GM21367 (cell line): Measurements from ENCODE around the gene MRFAP1.
"Not testable (repeated sequence)": the region's sequence is repeated elsewhere in the genome, so short reads cannot be mapped to it uniquely, and the experiment has no call there.

Source experiments
- ATAC-seq: cut with Tn5 transposase; IDR thresholded peaks from one replicate; pipeline ENCODE4 v1.9.1; 2021; ENCODE audit not compliant: unreplicated experiment

The MRFAP1 gene

GRCh38 chr4:6633091-6633906 is 7.2 kb upstream of the MRFAP1 start:
- ATAC-seq, result no peak

GRCh38 chr4:6634746-6635145 is 5.7 kb upstream of the MRFAP1 start:
- no peak for ATAC-seq

GRCh38 chr4:6639137-6639680 is 1.3 kb upstream of the MRFAP1 start:
- ATAC-seq, result no peak

- ATAC-seq, result peak; percentile 28
Observed at GRCh38 chr4:6641164-6641970, 882 bp downstream of the MRFAP1 start.

- ATAC-seq, result no peak
Observed at GRCh38 chr4:6641971-6642320, 1.5 kb downstream of the MRFAP1 start.

DNA sequence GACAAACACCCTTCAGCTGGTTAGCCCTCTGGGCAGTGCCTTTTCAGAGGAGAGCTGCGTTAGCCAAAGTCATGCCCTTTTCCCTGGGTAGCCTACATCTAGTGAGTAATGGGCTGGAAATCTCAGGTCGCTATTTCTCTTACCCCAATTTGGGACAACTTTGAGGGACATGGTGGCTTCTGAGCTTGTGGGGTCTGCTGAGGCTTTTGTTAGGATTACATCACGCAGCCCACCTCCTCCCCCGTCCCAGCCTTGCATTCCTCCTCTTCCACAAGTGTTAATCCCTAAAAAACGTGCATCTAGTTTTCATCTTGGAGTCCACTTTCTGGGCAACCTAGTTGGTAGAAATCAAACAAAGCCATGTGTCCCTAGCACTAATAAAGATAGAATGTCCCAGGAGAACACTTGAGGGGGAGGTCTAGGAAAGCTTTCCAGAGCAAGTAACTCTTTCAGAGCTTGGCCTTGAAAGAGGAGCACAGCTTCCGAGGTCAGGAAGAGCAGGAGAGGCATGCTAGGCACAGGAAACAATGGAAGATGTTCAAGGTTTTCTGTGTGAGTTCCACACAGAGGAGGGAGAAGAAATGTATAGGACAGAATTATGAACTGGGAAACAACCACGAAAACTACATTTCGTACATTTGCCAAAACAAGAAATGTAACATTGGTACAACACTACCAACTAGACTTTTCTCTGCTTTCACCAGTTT is 2.8 kb downstream of the MRFAP1 start:
- no peak for ATAC-seq

DNA sequence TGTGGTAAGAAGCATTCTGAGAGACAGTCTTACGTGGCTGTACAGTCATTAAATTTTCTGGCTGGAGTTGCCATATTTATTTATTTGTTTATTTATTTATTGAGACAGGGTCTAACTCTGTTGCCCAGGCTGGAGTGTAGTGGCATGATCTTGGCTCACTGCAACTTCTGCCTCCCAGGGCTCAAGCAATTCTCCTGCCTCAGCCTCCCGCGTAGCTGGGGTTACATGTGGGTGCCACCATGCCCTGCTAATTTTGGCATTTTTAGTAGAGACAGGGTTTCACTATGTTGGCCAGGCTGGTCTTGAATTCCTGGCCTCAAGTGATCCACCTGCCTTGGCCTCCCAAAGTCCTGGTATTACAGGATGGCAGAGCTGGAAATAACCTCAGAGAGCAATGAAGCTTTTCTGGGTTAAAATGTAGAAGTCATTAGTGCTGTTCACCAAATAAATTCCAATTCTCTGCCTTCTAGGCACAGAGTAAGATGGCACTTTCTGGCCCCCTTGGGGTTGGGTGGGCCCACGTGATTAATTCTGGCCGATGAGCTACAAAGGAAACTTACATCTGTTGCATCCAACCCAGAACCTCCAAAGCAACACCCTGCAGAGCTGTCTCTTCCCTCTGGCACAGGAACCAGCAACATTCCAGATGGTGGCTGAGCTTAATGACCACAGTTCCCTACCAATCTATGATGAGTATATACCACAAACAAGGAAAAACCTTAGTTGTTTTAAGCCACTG is 4.5 kb downstream of the MRFAP1 start:
- no peak for ATAC-seq

DNA sequence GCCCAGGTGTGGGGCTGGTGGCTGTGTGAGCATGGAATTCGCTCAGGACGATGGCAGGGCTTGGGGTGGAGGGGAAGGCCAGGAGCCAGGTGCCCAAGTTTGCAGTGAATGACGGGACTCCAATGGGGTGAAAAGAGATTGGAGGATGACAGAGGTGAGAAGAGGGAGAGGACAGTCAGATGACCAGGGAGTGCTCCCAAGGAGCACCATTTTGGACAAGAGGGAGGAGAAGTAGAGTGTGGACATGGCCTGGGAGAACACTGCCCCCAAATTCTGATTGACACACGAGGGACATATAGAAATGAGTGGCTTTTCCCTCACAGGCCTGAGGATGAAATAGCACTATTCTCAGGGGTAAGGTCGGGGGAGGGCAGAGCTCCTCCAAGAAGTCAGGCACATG is 6.7 kb downstream of the MRFAP1 start:
- ATAC-seq, result no peak

DNA sequence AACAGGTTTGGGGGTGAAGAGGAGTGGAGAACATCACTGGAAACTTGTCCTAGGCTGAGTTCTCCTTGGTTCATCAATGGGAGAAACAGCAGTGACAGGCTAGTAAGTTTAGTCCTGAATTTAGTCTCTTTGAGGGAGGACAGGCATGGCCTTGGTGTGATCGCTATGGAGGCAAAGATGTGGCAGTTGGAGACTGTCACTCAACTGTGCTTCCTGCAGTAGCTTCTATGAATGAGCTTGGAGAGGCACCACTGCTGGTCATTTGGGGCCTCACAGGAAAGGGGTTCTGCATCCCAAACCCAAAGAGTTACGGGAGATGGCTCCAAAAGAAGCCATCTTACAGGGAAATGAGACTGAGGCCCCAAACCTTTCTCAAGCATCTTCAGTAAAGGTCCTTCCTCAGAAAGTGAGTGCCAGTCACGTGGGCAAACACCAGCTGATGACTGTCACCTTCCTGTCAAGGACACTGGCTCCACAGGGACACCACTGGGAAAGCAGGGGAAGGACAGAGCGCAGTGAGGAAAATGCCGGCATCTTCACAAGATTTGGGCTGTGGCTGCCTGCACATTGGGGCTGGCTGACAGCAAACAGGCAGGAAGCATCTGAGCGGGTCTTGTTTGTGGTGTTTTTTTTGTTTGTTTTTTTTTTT is 7.2 kb downstream of the MRFAP1 start:
- ATAC-seq, result no peak

DNA sequence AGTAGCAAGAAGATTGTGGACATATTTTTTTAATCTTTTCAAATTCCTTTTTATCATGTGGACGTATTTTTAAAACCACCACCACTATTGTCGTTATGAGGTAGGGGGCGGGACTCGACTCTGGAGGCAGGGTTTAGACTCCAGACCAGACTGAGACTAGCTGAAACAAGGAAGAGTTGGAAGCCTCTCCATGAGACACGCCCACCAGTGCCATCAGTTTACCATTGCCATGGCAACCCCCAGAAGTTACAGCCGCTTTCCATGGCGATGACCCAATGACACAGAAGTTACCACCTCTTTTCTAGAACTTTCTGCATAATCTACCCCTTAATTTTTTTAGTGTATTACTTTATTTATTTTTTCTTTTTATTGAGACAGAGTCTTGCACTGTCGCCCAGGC is 8.7 kb downstream of the MRFAP1 start:
- no peak for ATAC-seq

- ATAC-seq, result not testable (repeated sequence)
Observed at GRCh38 chr4:6654211-6654610, 13.7 kb downstream of the MRFAP1 start.

DNA sequence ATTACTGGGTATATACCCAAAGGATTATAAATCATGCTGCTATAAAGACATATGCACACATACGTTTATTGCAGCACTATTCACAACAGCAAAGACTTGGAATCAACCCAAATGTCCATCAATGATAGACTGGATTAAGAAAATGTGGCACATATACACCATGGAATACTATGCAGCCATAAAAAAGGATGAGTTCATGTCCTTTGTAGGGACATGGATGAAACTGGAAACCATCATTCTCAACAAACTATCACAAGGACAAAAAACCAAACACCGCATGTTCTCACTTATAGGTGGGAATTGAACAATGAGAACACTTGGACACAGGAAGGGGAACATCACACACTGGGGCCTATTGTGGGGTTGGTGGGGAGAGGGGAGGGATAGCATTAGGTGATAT is 14.8 kb downstream of the MRFAP1 start:
- not testable (repeated sequence) for ATAC-seq

- ATAC-seq, result no peak
Observed at GRCh38 chr4:6655924-6656323, 15.4 kb downstream of the MRFAP1 start.

- no peak for ATAC-seq
Observed at GRCh38 chr4:6657242-6658208, 17.0 kb downstream of the MRFAP1 start.

DNA sequence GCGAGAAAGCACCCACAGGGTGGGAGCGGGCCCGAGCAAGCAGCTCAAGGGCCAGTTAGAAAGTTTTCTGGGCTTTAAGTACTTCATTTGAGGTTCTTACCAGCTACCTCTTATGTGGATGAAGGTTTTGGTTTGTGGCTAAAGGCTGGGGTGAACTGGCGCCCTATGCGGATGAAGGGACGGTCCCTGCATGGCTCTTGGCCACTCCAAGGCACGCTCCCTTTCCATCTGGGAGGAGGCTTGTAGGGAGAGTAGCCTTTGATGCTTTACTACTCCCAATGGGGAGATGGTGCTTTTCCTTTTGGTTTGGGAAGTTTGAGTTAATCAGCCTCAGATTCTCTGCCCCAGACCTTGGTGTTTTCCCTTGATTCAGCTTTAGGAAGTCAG is 17.7 kb downstream of the MRFAP1 start:
- no peak for ATAC-seq

- ATAC-seq, result no peak
Observed at GRCh38 chr4:6658597-6659075, 18.2 kb downstream of the MRFAP1 start.

- no peak for ATAC-seq
Observed at GRCh38 chr4:6659897-6660296, 19.4 kb downstream of the MRFAP1 start.

DNA sequence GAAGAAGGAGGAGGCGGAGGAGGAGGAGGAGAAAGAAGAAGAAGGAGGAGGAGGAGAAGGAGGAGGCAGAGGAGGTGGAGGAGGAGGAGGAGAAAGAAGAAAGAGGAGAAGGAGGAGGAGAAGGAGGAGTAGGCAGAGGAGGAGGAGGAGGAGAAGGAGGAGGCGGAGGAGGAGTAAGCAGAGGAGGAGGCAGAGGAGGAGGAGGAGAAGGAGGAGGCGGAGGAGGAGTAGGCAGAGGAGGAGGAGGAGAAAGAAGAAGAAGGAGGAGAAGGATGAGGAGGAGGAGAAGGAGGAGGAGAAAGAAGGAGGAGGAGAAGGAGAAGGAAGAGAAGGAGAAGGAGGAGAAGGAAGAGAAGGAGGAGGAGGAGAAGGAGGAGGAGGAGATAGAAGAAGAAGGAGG is 19.9 kb downstream of the MRFAP1 start:
- ATAC-seq, result no peak

DNA sequence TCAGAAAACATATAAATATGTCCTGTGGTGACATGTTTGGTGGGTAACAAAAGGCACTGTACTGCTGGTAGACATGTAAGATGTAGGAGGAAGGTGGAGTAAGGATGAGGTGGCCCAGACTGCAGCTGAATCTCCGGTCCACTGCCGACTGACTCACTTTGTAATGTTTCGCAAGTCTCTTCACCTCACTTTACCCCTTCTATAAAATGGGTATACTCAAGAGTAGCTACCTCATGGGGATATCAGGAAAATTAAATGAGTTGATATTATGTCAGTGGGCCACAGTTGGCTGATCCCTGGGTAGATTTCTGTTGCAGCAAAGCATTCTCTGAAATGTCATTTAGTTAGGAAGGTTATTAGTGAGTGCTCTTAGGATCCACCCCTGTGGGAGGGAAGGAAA is 22.1 kb downstream of the MRFAP1 start:
- ATAC-seq, result no peak
